RWPE1 (cell line): ENCODE data around the gene MFSD2B.
"Not testable (repeated sequence)": the region's sequence is repeated elsewhere in the genome, so short reads cannot be mapped to it uniquely, and the experiment has no call there.

Source experiments
- CTCF ChIA-PET: fragments of 350-600 bp; sonication (Branson Sonifier 250); formaldehyde crosslinking; extraction: SDS; loops from one replicate; lab custom pipeline; 2021; lab: Yijun Ruan, JAX
- POLR2A ChIA-PET: fragments of 400-600 bp; formaldehyde crosslinking; extraction: SDS; loops from one replicate; lab custom pipeline; 2020; ENCODE audit warnings: antibody characterized with exemption; ENCODE audit not compliant: low non-redundant PET; lab: Yijun Ruan, JAX
- DNase-seq: peaks from one replicate; pipeline ENCODE4 v3.0.0; 2012; ENCODE audit warnings: low spot score
- H3K27ac ChIP-seq: fragments of 450-650 bp; 2 replicates; pipeline ENCODE4 v1.5.1; 2017
- TF ChIP-seq, protein P1 (sequence below): fragments of 450-650 bp; conservative IDR thresholded peaks from 2 replicates; pipeline ENCODE4 v1.5.1; 2017; ENCODE audit warnings: low read depth, mild to moderate bottlenecking

The MFSD2B gene

DNA sequence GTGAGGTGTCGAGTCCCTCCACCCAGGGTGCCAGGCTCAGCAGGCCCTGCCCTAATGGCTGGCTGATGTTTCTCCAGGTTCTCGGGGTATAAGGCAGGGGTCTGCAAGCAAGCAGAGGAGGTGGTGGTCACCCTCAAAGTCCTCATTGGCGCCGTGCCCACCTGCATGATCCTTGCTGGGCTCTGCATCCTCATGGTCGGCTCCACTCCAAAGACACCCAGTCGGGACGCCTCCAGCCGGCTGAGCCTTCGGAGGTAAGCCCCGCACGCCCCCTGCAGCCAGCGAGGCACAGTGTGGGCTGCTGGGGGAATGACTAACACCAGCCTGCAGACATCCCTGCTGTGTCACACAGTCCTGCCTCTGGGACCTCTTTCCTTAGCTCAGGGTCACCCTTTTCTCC, 14.1 kb downstream of the MFSD2B start:
- ChIA-PET POLR2A (no interaction called here), CTCF (no interaction called here)

GRCh38 chr2:24024996-24025663, 15.2 kb downstream of the MFSD2B start:
- ChIA-PET CTCF (interaction anchor here (0.6 kb wide), 1 partner anchor 53 kb away, joined by 6 read pairs; no protein-coding TSS in a partner anchor), POLR2A (no interaction called here)
- H3K27ac ChIP-seq = no peak overlapping the region
- DNase-seq = no peak
- TF ChIP-seq, protein P1, sequence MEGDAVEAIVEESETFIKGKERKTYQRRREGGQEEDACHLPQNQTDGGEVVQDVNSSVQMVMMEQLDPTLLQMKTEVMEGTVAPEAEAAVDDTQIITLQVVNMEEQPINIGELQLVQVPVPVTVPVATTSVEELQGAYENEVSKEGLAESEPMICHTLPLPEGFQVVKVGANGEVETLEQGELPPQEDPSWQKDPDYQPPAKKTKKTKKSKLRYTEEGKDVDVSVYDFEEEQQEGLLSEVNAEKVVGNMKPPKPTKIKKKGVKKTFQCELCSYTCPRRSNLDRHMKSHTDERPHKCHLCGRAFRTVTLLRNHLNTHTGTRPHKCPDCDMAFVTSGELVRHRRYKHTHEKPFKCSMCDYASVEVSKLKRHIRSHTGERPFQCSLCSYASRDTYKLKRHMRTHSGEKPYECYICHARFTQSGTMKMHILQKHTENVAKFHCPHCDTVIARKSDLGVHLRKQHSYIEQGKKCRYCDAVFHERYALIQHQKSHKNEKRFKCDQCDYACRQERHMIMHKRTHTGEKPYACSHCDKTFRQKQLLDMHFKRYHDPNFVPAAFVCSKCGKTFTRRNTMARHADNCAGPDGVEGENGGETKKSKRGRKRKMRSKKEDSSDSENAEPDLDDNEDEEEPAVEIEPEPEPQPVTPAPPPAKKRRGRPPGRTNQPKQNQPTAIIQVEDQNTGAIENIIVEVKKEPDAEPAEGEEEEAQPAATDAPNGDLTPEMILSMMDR = no peak

More for the DNA sequence above, 14.1 kb downstream of the MFSD2B start:
- H3K27ac ChIP-seq = no peak overlapping the region
- TF ChIP-seq, protein P1 = no peak
- DNase-seq = no peak

DNA sequence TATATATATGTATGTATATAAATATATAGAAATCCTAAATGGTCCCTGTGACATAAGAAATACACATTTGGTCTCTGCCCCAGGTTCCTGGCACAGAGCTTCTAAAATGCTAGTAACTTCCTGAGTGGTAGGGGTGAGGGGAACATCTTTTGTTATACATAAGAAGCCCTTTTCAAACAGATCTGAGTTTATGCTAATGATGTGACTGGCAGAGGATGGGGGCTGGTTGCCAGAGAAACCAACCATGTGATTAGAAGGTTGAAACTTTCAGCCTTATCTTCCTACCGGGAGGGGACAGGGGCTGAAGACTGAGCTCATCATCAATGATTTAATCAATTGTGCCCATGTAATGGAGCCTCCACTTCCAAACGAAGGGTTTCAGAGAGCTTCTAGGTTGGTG, 16.3 kb downstream of the MFSD2B start:
- CTCF ChIA-PET = no interaction called here
- no peak overlapping the region for H3K27ac ChIP-seq

GRCh38 chr2:24038786-24039499, 29.1 kb downstream of the MFSD2B start:
- CTCF ChIA-PET = no interaction called here
- POLR2A ChIA-PET = no interaction called here
- no peak for DNase-seq
- TF ChIP-seq, protein P1 = no peak
- H3K27ac ChIP-seq = no peak overlapping the region

More for the DNA sequence above, 16.3 kb downstream of the MFSD2B start:
- POLR2A ChIA-PET = no interaction called here
- TF ChIP-seq, protein P1 = no peak
- no peak for DNase-seq

GRCh38 chr2:24040511-24040910, 30.6 kb downstream of the MFSD2B start:
- DNase-seq = no peak
- POLR2A ChIA-PET = no interaction called here
- CTCF ChIA-PET = interaction anchor here (0.6 kb wide), 1 partner anchor 15 kb away, joined by 3 read pairs; no protein-coding TSS in a partner anchor
- no peak overlapping the region for H3K27ac ChIP-seq
- TF ChIP-seq, protein P1 = no peak

GRCh38 chr2:24043133-24043532, 33.2 kb downstream of the MFSD2B start:
- H3K27ac ChIP-seq, CTCF ChIA-PET, DNase-seq: not testable (repeated sequence)
- POLR2A ChIA-PET = interaction anchor here (0.7 kb wide), 1 partner anchor 68 kb away, joined by 7 read pairs; no protein-coding TSS in a partner anchor
